Right lobe of liver (tissue), 4 donors: ENCODE results near the gene LCLAT1.

Source experiments
- POLR2A ChIP-seq: fragments of 450-650 bp; IDR thresholded peaks from one replicate; pipeline ENCODE4 v1.6.1; 2017; ENCODE audit warnings: antibody characterized with exemption, mild to moderate bottlenecking
- TF ChIP-seq, protein P1 (sequence below), 4 donors: fragments of 200-600 bp in 3 of 4; fragments of 450-650 bp in 1 of 4; IDR thresholded peaks; one replicate each; pipeline versions ENCODE4 v1.5.1 to v1.8.0; 2016 to 2022; ENCODE audit warnings: antibody characterized with exemption in 4 of 4, mild to moderate bottlenecking in 2 of 4
- donor health status: DM: no; HTN: no; CAD: no.
- donor health status: DM: no; HTN: no; CAD: no.
- donor health status: DM: no; HTN: yes; CAD: no.

DNA sequence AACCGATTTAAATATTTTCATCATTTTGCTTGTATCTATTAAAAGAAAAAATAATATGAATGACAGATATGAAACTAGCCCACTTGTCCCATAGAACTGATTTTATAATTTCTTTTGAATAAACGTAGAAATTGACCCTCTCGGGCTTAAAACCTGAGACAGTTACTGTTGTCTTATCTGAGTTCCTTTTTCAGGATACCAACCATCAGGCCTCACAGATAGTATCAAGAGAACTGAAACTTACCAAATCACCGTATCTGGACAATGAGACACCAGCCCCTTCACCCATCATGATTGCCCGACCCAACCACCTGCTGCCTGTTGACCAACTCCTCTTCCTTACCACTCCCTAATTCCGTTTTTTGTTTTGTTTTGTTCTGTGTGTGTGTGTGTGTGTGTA is 53.7 kb downstream of the LCLAT1 start:
- TF ChIP-seq, protein P1, sequence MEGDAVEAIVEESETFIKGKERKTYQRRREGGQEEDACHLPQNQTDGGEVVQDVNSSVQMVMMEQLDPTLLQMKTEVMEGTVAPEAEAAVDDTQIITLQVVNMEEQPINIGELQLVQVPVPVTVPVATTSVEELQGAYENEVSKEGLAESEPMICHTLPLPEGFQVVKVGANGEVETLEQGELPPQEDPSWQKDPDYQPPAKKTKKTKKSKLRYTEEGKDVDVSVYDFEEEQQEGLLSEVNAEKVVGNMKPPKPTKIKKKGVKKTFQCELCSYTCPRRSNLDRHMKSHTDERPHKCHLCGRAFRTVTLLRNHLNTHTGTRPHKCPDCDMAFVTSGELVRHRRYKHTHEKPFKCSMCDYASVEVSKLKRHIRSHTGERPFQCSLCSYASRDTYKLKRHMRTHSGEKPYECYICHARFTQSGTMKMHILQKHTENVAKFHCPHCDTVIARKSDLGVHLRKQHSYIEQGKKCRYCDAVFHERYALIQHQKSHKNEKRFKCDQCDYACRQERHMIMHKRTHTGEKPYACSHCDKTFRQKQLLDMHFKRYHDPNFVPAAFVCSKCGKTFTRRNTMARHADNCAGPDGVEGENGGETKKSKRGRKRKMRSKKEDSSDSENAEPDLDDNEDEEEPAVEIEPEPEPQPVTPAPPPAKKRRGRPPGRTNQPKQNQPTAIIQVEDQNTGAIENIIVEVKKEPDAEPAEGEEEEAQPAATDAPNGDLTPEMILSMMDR (IDR thresholded peaks at IDR 0.05) = no peak
- TF ChIP-seq POLR2A = no peak
